H9 (cell line): ENCODE results near the gene ACOX3. TPM values are rescaled to one million over a fixed set of nuclear protein-coding genes. Genes with fewer than 3 reads are reported as not detected.

ENCODE experiments used
- DNase-seq: peaks from one replicate; pipeline ENCODE4 v3.0.0-alpha.2; 2017
- H2AFZ ChIP-seq: one replicate; pipeline ENCODE4 v1.6.1; 2013; ENCODE audit warnings: mild to moderate bottlenecking, low read length, control low read depth, moderate library complexity
- H2AK5ac ChIP-seq: 2 replicates; pipeline ENCODE4 v1.6.1; 2013; ENCODE audit warnings: low read length, control low read depth, mixed read lengths; ENCODE audit not compliant: insufficient read length
- H2BK120ac ChIP-seq: one replicate; pipeline ENCODE4 v1.6.1; 2013; ENCODE audit warnings: low read depth, mild to moderate bottlenecking, low read length, control low read depth, inconsistent platforms; ENCODE audit not compliant: poor library complexity, severe bottlenecking
- H2BK12ac ChIP-seq: 2 replicates; pipeline ENCODE4 v1.6.1; 2013; ENCODE audit warnings: low read length, control low read depth, mixed read lengths, low read depth; ENCODE audit not compliant: insufficient read length
- H2BK15ac ChIP-seq: 2 replicates; pipeline ENCODE4 v1.6.1; 2013; ENCODE audit warnings: low read depth, low read length, control low read depth
- H2BK20ac ChIP-seq: one replicate; pipeline ENCODE4 v1.6.1; 2013; ENCODE audit warnings: low read depth, mild to moderate bottlenecking, low read length, control low read depth, inconsistent platforms; ENCODE audit not compliant: poor library complexity, severe bottlenecking
- H2BK5ac ChIP-seq: 2 replicates; pipeline ENCODE4 v1.6.1; 2013; ENCODE audit warnings: low read length, control low read depth, mixed read lengths; ENCODE audit not compliant: insufficient read length
- H3K14ac ChIP-seq: 2 replicates; pipeline ENCODE4 v1.6.1; 2013; ENCODE audit warnings: low read length, control low read depth; ENCODE audit not compliant: insufficient read depth
- H3K18ac ChIP-seq: 2 replicates; pipeline ENCODE4 v1.6.1; 2013; ENCODE audit warnings: low read depth, mild to moderate bottlenecking, mixed read lengths, low read length, control low read depth; ENCODE audit not compliant: insufficient read length
- H3K23ac ChIP-seq: 2 replicates; pipeline ENCODE4 v1.6.1; 2013; ENCODE audit warnings: low read length, control low read depth, mixed read lengths, low read depth; ENCODE audit not compliant: insufficient read length
- H3K23me2 ChIP-seq: 2 replicates; pipeline ENCODE4 v1.6.1; 2013; ENCODE audit warnings: low read depth, mild to moderate bottlenecking, mixed read lengths, low read length, control low read depth; ENCODE audit not compliant: insufficient read length, poor library complexity, severe bottlenecking
- H3K27ac ChIP-seq: 2 replicates; pipeline ENCODE4 v1.5.1; 2013; ENCODE audit warnings: low read length, control low read depth, mixed read lengths, low read depth; ENCODE audit not compliant: insufficient read length
- H3K27me3 ChIP-seq: 2 replicates; pipeline ENCODE4 v1.6.1; 2013; ENCODE audit warnings: low read length, control low read depth, inconsistent platforms; ENCODE audit not compliant: insufficient read depth
- H3K4ac ChIP-seq: 2 replicates; pipeline ENCODE4 v1.6.1; 2013; ENCODE audit warnings: low read depth, mild to moderate bottlenecking, control low read depth, inconsistent platforms, low read length, moderate library complexity
- H3K4me1 ChIP-seq: 2 replicates; pipeline ENCODE4 v1.6.1; 2013; ENCODE audit warnings: low read length, control low read depth, inconsistent platforms; ENCODE audit not compliant: insufficient read depth
- H3K4me2 ChIP-seq: 2 replicates; pipeline ENCODE4 v1.6.1; 2013; ENCODE audit warnings: low read length, control low read depth, mixed read lengths; ENCODE audit not compliant: insufficient read length, insufficient read depth
- H3K56ac ChIP-seq: 2 replicates; pipeline ENCODE4 v1.6.1; 2013; ENCODE audit warnings: low read depth, mild to moderate bottlenecking, mixed read lengths, low read length, control low read depth; ENCODE audit not compliant: insufficient read length
- H3K79me1 ChIP-seq: 2 replicates; pipeline ENCODE4 v1.6.1; 2013; ENCODE audit warnings: low read depth, mild to moderate bottlenecking, moderate library complexity, low read length, control low read depth, inconsistent platforms; ENCODE audit not compliant: insufficient read depth, poor library complexity, severe bottlenecking
- H3K79me2 ChIP-seq: 2 replicates; pipeline ENCODE4 v1.6.1; 2013; ENCODE audit warnings: low read length, control low read depth, inconsistent platforms; ENCODE audit not compliant: insufficient read depth
- H3K9ac ChIP-seq: 2 replicates; pipeline ENCODE4 v1.6.1; 2013; ENCODE audit warnings: low read length, control low read depth, mixed read lengths; ENCODE audit not compliant: insufficient read length; ENCODE audit errors: extremely low read depth
- H3K9me3 ChIP-seq: one replicate; pipeline ENCODE4 v1.6.1; 2013; ENCODE audit warnings: low read depth, low read length, inconsistent platforms; ENCODE audit not compliant: control insufficient read depth
- H3T11ph ChIP-seq: one replicate; pipeline ENCODE4 v1.6.1; 2013; ENCODE audit warnings: mild to moderate bottlenecking, low read length, control low read depth, inconsistent platforms
- H4K20me1 ChIP-seq: one replicate; pipeline ENCODE4 v1.6.1; 2013; ENCODE audit not compliant: control insufficient read depth, insufficient read length, insufficient read depth
- H4K5ac ChIP-seq: 2 replicates; pipeline ENCODE4 v1.6.1; 2013; ENCODE audit warnings: low read depth, mild to moderate bottlenecking, mixed read lengths, low read length, control low read depth; ENCODE audit not compliant: insufficient read length
- H4K8ac ChIP-seq: replicated peaks from 2 replicates; pipeline ENCODE4 v1.6.1; 2013; ENCODE audit warnings: low read length, control low read depth, mixed read lengths, low read depth; ENCODE audit not compliant: insufficient read length
- H4K91ac ChIP-seq: 2 replicates; pipeline ENCODE4 v1.6.1; 2013; ENCODE audit warnings: low read depth, mild to moderate bottlenecking, moderate library complexity, mixed read lengths, low read length, control low read depth; ENCODE audit not compliant: insufficient read length
- H3K27ac Mint-ChIP-seq, 3 experiments: 2 replicates in 2 of 3; 3 replicates in 1 of 3; pipeline ENCODE4 v1.8.0; 2020 to 2021; ENCODE audit warnings: mixed read lengths in 3 of 3, mild to moderate bottlenecking in 1 of 3, moderate library complexity in 1 of 3
- H3K27me3 Mint-ChIP-seq: 2 replicates; pipeline ENCODE4 v1.8.0; 2021; ENCODE audit warnings: low read depth, mild to moderate bottlenecking, moderate library complexity, mixed read lengths
- H3K36me3 Mint-ChIP-seq, 3 experiments: 2 replicates in 2 of 3; 3 replicates in 1 of 3; pipeline ENCODE4 v1.8.0; 2020 to 2021; ENCODE audit warnings: low read depth in 3 of 3, mixed read lengths in 3 of 3; ENCODE audit not compliant: insufficient read depth in 1 of 3
- H3K4me1 Mint-ChIP-seq, 2 experiments: 2 replicates each; pipeline ENCODE4 v1.8.0; 2020; ENCODE audit warnings: mixed read lengths in 2 of 2
- H3K4me3 Mint-ChIP-seq, 2 experiments: 2 replicates in 1 of 2; 3 replicates in 1 of 2; pipeline ENCODE4 v1.8.0; 2020 to 2021; ENCODE audit warnings: mild to moderate bottlenecking in 2 of 2, mixed read lengths in 2 of 2, moderate library complexity in 1 of 2
- H3K9me3 Mint-ChIP-seq, 2 experiments: 2 replicates in 1 of 2; 3 replicates in 1 of 2; pipeline ENCODE4 v1.8.0; 2020; ENCODE audit warnings: mild to moderate bottlenecking in 2 of 2, mixed read lengths in 2 of 2, moderate library complexity in 1 of 2
- WGBS: extraction: QIAGEN DNeasy Blood & Tissue Kit; methylation state at CpG from one replicate; pipeline ENCODE4 v1.1.7; 2013; ENCODE audit warnings: missing lambda C conversion rate, low lambda C conversion rate, mixed read lengths; ENCODE audit not compliant: insufficient read length; ENCODE audit errors: extremely low coverage; 5-methylcytosine and 5-hydroxymethylcytosine counted together
- total RNA-seq: library from RNA; stranded (reverse); gene quantifications from 2 replicates; pipeline ENCODE4 v1.2.1, GENCODE V29; 2021
- TF ChIP-seq, protein P1 (sequence below): fragments of 200-600 bp; sonication (generic); conservative IDR thresholded peaks from 3 replicates; pipeline ENCODE4 v1.8.0; 2021; ENCODE audit warnings: antibody characterized with exemption, mild to moderate bottlenecking

Gene ACOX3
- total RNA-seq, 1 experiment from 2014 or later: 13.8 TPM

DNA sequence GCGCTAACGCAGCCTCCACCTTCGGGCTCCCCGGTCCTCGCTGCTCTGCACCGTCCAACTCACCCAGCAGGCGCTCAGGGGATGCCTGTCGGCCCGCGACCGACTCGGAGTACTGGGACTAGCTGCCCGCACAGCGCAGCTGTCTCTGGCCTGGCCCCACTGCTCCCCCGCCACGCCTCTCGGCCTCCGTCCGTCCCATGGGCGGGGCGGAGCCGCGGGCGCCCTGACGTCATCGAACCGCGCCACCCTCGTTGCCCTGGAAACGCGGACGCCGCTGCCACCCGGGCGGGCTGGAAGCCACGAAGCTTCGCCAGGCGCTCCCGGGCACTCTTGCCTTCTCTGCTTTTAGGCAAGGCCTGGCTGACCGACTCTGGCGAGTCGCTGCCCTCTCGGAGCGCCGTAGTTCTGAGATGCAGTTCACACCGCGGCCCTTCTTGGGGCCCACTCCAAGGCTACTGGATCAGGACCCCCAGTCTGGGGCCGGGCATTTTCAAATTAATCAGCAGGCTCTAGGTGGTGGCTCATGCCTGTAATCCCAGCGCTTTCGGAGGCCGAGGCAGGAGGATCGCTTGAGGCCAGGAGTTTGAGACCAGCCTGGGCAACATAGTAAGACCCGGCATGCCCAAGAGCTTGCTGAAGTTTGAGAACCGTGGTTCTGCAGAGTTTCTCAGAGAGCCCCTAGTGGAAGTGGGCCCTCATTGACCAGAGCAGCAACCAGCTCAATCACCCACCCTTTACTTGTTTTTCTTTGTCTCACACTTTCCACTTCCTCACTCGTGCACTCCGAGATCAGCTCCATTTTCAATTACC, 12.0 kb downstream of the ACOX3 start:
- Histone ChIP-seq H3K23ac (no peak overlapping the region), H3K79me2 (no peaks in the 10 kb centered on the region), H2BK12ac (no peak overlapping the region), H3K56ac (no peak overlapping the region), H3K27me3 (no peaks in the 10 kb centered on the region), H4K91ac (no peak overlapping the region), H4K5ac (no peak overlapping the region), H3K4me1 (no peaks in the 10 kb centered on the region), H2AK5ac (no peak overlapping the region), H3K9ac (no peak overlapping the region), H3K79me1 (no peaks in the 10 kb centered on the region), H3K14ac (no peak overlapping the region), H3T11ph (no peak overlapping the region), H4K20me1 (no peaks in the 10 kb centered on the region), H2AFZ (no peak overlapping the region), H3K4ac (no peak overlapping the region), H3K23me2 (no peaks in the 10 kb centered on the region), H2BK120ac (no peak overlapping the region), H2BK20ac (no peak overlapping the region), H3K9me3 (no peaks in the 10 kb centered on the region), H3K4me2 (peak overlapping the region; percentile 23), H3K27ac (no peak overlapping the region), H3K18ac (no peak overlapping the region), H4K8ac (no peak overlapping the region), H2BK15ac (no peak overlapping the region), H2BK5ac (no peak overlapping the region)
- H3K27me3 Mint-ChIP-seq: peaks cover 14% of the 10 kb centered on the region
- TF ChIP-seq, protein P1, sequence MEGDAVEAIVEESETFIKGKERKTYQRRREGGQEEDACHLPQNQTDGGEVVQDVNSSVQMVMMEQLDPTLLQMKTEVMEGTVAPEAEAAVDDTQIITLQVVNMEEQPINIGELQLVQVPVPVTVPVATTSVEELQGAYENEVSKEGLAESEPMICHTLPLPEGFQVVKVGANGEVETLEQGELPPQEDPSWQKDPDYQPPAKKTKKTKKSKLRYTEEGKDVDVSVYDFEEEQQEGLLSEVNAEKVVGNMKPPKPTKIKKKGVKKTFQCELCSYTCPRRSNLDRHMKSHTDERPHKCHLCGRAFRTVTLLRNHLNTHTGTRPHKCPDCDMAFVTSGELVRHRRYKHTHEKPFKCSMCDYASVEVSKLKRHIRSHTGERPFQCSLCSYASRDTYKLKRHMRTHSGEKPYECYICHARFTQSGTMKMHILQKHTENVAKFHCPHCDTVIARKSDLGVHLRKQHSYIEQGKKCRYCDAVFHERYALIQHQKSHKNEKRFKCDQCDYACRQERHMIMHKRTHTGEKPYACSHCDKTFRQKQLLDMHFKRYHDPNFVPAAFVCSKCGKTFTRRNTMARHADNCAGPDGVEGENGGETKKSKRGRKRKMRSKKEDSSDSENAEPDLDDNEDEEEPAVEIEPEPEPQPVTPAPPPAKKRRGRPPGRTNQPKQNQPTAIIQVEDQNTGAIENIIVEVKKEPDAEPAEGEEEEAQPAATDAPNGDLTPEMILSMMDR: peak; percentile 57; the same call in 2 of the 3 replicates
- H3K9me3 Mint-ChIP-seq: no peaks in the 10 kb centered on the region
- peak overlapping the region; percentile 91 to 95 for H3K4me3 Mint-ChIP-seq
- peak; percentile 92 for DNase-seq
- no peaks in the 10 kb centered on the region; a peak in 1 of 7 replicates for H3K36me3 Mint-ChIP-seq
- H3K4me1 Mint-ChIP-seq: peaks cover 10 to 19% of the 10 kb centered on the region in 2 experiments
- H3K27ac Mint-ChIP-seq: peak overlapping the region in 1 of 3 experiments; percentile 93; a peak in 2 of 7 replicates
- WGBS: no CpG with 5 or more reads among the region's 56 CpGs
